ENCODE measurements around the gene C9orf72.

Gene C9orf72

GRCh38 chr9:27560457-27560856 is 12.8 kb downstream of the C9orf72 start:
- Histone ChIP-seq H3K4me3 (ENCODE audit: low read length in 2 of 2) (no peak overlapping the region), H3K9me3 (replicated peaks in 1 of 2; ENCODE audit: control insufficient read depth in 2 of 2, insufficient read depth in 1 of 2, low read depth in 1 of 2, low read length in 2 of 2) (no peaks in the 10 kb centered on the region), H2BK120ac (ENCODE audit: low read depth, low read length) (no peak overlapping the region), H3K27me3 (ENCODE audit: control insufficient read depth in 3 of 3, insufficient read depth in 3 of 3, low read depth in 1 of 3, low read length in 3 of 3) (no peaks in the 10 kb centered on the region), H2BK5ac (ENCODE audit: low read length) (no peak overlapping the region), H2AK5ac (ENCODE audit: low read depth, low read length) (no peak overlapping the region), H3K4me1 (ENCODE audit: control insufficient read depth in 2 of 2, insufficient read depth in 1 of 2, low read depth in 1 of 2, low read length in 2 of 2) (no peaks in the 10 kb centered on the region), H3K23ac (ENCODE audit: low read depth, low read length, poor library complexity) (no peak overlapping the region), H3K18ac (ENCODE audit: low read length) (no peak overlapping the region), H3K4me2 (ENCODE audit: insufficient read depth, low read length, poor library complexity, severe bottlenecking) (no peak overlapping the region), H2BK12ac (ENCODE audit: low read length) (no peak overlapping the region), H2AFZ (ENCODE audit: low read length) (no peak overlapping the region), H3K4ac (ENCODE audit: low read length) (no peak overlapping the region), H4K91ac (ENCODE audit: low read depth, low read length, poor library complexity) (no peak overlapping the region), H3K79me1 (ENCODE audit: low read depth, low read length) (no peaks in the 10 kb centered on the region), H3K9ac (ENCODE audit: low read depth, low read length, poor library complexity) (no peak overlapping the region), H4K8ac (ENCODE audit: low read depth, low read length) (no peak overlapping the region), H3K36me3 (replicated peaks in 1 of 2; ENCODE audit: control insufficient read depth in 2 of 2, insufficient read depth in 2 of 2, low read length in 2 of 2) (peaks cover 5 to 100% of the 10 kb centered on the region in 2 donors), H3K27ac (replicated peaks; ENCODE audit: low read length) (no peak overlapping the region), H2BK15ac (ENCODE audit: low read length) (no peak overlapping the region), H3K14ac (ENCODE audit: low read length) (no peak overlapping the region)
- DNase-seq (ENCODE audit: low spot score), result no peak

- H2BK12ac ChIP-seq (ENCODE audit: low read length), result no peak overlapping the region
- no peak overlapping the region for H3K18ac ChIP-seq (ENCODE audit: low read length)
- H3K4me2 ChIP-seq (ENCODE audit: insufficient read depth, low read length, poor library complexity, severe bottlenecking), result no peak overlapping the region
- H3K23ac ChIP-seq (ENCODE audit: low read depth, low read length, poor library complexity), result no peak overlapping the region
- no peak overlapping the region for H3K4me3 ChIP-seq (ENCODE audit: low read length in 2 of 2)
- H3K36me3 ChIP-seq (replicated peaks in 1 of 2; ENCODE audit: control insufficient read depth in 2 of 2, insufficient read depth in 2 of 2, low read length in 2 of 2), result peaks cover 10 to 100% of the 10 kb centered on the region in 2 donors
- no peak overlapping the region for H3K9ac ChIP-seq (ENCODE audit: low read depth, low read length, poor library complexity)
- H2BK120ac ChIP-seq (ENCODE audit: low read depth, low read length), result no peak overlapping the region
- no peak overlapping the region for H4K91ac ChIP-seq (ENCODE audit: low read depth, low read length, poor library complexity)
- H2AFZ ChIP-seq (ENCODE audit: low read length), result no peak overlapping the region
- H4K8ac ChIP-seq (ENCODE audit: low read depth, low read length), result no peak overlapping the region
- H3K9me3 ChIP-seq (replicated peaks in 1 of 2; ENCODE audit: control insufficient read depth in 2 of 2, insufficient read depth in 1 of 2, low read depth in 1 of 2, low read length in 2 of 2), result peaks cover 0 to 8% of the 10 kb centered on the region in 2 donors
- DNase-seq (ENCODE audit: low spot score), result no peak
- no peaks in the 10 kb centered on the region for H3K27me3 ChIP-seq (ENCODE audit: control insufficient read depth in 3 of 3, insufficient read depth in 3 of 3, low read depth in 1 of 3, low read length in 3 of 3)
- no peaks in the 10 kb centered on the region for H3K4me1 ChIP-seq (ENCODE audit: control insufficient read depth in 2 of 2, insufficient read depth in 1 of 2, low read depth in 1 of 2, low read length in 2 of 2)
- H2BK15ac ChIP-seq (ENCODE audit: low read length), result no peak overlapping the region
- H3K4ac ChIP-seq (ENCODE audit: low read length), result no peak overlapping the region
- H2BK5ac ChIP-seq (ENCODE audit: low read length), result no peak overlapping the region
- no peak overlapping the region for H3K27ac ChIP-seq (replicated peaks; ENCODE audit: low read length)
- no peak overlapping the region for H3K14ac ChIP-seq (ENCODE audit: low read length)
- no peaks in the 10 kb centered on the region for H3K79me1 ChIP-seq (ENCODE audit: low read depth, low read length)
- no peak overlapping the region for H2AK5ac ChIP-seq (ENCODE audit: low read depth, low read length)
Observed at GRCh38 chr9:27558307-27558706, 15.0 kb downstream of the C9orf72 start.

DNA sequence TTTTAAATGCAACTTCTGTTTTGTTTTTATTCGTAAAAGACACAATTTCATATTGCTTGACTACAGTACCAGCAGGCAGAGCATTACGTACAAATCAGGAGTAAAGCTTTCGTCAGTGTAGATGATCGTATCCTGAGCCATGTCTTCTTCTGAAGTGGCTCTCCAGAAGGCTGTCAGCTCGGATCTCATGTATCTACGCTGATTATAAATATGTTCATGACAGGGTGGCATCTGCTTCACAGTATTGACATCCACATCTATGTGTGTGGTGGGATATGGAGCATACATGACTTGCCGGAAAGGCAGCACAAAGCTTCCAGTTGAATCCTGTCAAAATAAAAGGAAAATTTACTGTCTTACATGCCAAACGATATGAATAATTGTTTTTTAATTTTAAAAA is 16.8 kb downstream of the C9orf72 start:
- Histone ChIP-seq H2AFZ (ENCODE audit: low read length) (no peak overlapping the region), H2BK120ac (ENCODE audit: low read depth, low read length) (no peak overlapping the region), H3K4me1 (ENCODE audit: control insufficient read depth in 2 of 2, insufficient read depth in 1 of 2, low read depth in 1 of 2, low read length in 2 of 2) (no peaks in the 10 kb centered on the region), H2BK5ac (ENCODE audit: low read length) (no peak overlapping the region), H2BK15ac (ENCODE audit: low read length) (no peak overlapping the region), H3K9me3 (replicated peaks in 1 of 2; ENCODE audit: control insufficient read depth in 2 of 2, insufficient read depth in 1 of 2, low read depth in 1 of 2, low read length in 2 of 2) (peaks cover 0 to 9% of the 10 kb centered on the region in 2 donors), H3K4me2 (ENCODE audit: insufficient read depth, low read length, poor library complexity, severe bottlenecking) (no peak overlapping the region), H4K91ac (ENCODE audit: low read depth, low read length, poor library complexity) (no peak overlapping the region), H2BK12ac (ENCODE audit: low read length) (no peak overlapping the region), H3K27ac (replicated peaks; ENCODE audit: low read length) (no peak overlapping the region), H3K79me1 (ENCODE audit: low read depth, low read length) (no peaks in the 10 kb centered on the region), H3K4ac (ENCODE audit: low read length) (no peak overlapping the region), H3K27me3 (ENCODE audit: control insufficient read depth in 3 of 3, insufficient read depth in 3 of 3, low read depth in 1 of 3, low read length in 3 of 3) (no peaks in the 10 kb centered on the region), H3K23ac (ENCODE audit: low read depth, low read length, poor library complexity) (no peak overlapping the region), H4K8ac (ENCODE audit: low read depth, low read length) (no peak overlapping the region), H2AK5ac (ENCODE audit: low read depth, low read length) (no peak overlapping the region), H3K4me3 (ENCODE audit: low read length in 2 of 2) (no peak overlapping the region), H3K9ac (ENCODE audit: low read depth, low read length, poor library complexity) (no peak overlapping the region), H3K18ac (ENCODE audit: low read length) (no peak overlapping the region), H3K14ac (ENCODE audit: low read length) (no peak overlapping the region), H3K36me3 (replicated peaks in 1 of 2; ENCODE audit: control insufficient read depth in 2 of 2, insufficient read depth in 2 of 2, low read length in 2 of 2) (peaks cover 11 to 100% of the 10 kb centered on the region in 2 donors)
- WGBS, 2 donors (ENCODE audit: extremely low coverage in 2 of 2, insufficient read length in 2 of 2, insufficient replicate concordance in 1 of 2), result no CpG with 5 or more reads among the region's 8 CpGs
- DNase-seq (ENCODE audit: low spot score), result no peak

DNA sequence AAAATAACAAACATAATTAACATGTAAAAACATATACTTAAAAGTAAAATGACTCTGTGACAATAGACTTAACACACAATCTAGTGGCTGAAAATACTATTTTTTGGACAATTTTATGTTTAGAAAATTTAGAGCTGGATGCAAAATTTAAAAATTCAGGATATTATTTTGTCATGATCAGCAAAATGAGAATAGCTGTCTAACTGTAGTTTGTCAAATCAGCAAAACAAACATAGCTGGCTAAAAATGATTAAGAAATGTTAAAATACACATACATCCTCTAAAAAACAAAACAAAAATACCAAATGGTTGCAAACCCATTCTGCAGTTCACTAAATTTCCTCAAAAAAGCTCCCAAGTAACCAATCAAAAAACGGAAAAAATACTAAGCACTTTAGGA is 18.6 kb downstream of the C9orf72 start:
- no peak overlapping the region for H4K91ac ChIP-seq (ENCODE audit: low read depth, low read length, poor library complexity)
- H3K4me3 ChIP-seq (ENCODE audit: low read length in 2 of 2), result no peak overlapping the region
- peaks cover 13 to 100% of the 10 kb centered on the region in 2 donors for H3K36me3 ChIP-seq (replicated peaks in 1 of 2; ENCODE audit: control insufficient read depth in 2 of 2, insufficient read depth in 2 of 2, low read length in 2 of 2)
- H2BK15ac ChIP-seq (ENCODE audit: low read length), result no peak overlapping the region
- no peaks in the 10 kb centered on the region for H3K79me1 ChIP-seq (ENCODE audit: low read depth, low read length)
- no peak for DNase-seq (ENCODE audit: low spot score)
- H3K18ac ChIP-seq (ENCODE audit: low read length), result no peak overlapping the region
- H3K4me1 ChIP-seq (ENCODE audit: control insufficient read depth in 2 of 2, insufficient read depth in 1 of 2, low read depth in 1 of 2, low read length in 2 of 2), result no peaks in the 10 kb centered on the region
- H3K27me3 ChIP-seq (ENCODE audit: control insufficient read depth in 3 of 3, insufficient read depth in 3 of 3, low read depth in 1 of 3, low read length in 3 of 3), result no peaks in the 10 kb centered on the region
- H2BK5ac ChIP-seq (ENCODE audit: low read length), result no peak overlapping the region
- H3K23ac ChIP-seq (ENCODE audit: low read depth, low read length, poor library complexity), result no peak overlapping the region
- no peak overlapping the region for H2BK120ac ChIP-seq (ENCODE audit: low read depth, low read length)
- H2BK12ac ChIP-seq (ENCODE audit: low read length), result no peak overlapping the region
- no peak overlapping the region for H3K27ac ChIP-seq (replicated peaks; ENCODE audit: low read length)
- H3K9me3 ChIP-seq (replicated peaks in 1 of 2; ENCODE audit: control insufficient read depth in 2 of 2, insufficient read depth in 1 of 2, low read depth in 1 of 2, low read length in 2 of 2), result peaks cover 0 to 9% of the 10 kb centered on the region in 2 donors
- H4K8ac ChIP-seq (ENCODE audit: low read depth, low read length), result no peak overlapping the region
- no peak overlapping the region for H2AK5ac ChIP-seq (ENCODE audit: low read depth, low read length)
- H3K14ac ChIP-seq (ENCODE audit: low read length), result no peak overlapping the region
- WGBS, 2 donors (ENCODE audit: extremely low coverage in 2 of 2, insufficient read length in 2 of 2, insufficient replicate concordance in 1 of 2), result no CpG with 5 or more reads among the region's 1 CpG
- no peak overlapping the region for H3K4ac ChIP-seq (ENCODE audit: low read length)
- H3K4me2 ChIP-seq (ENCODE audit: insufficient read depth, low read length, poor library complexity, severe bottlenecking), result no peak overlapping the region
- no peak overlapping the region for H3K9ac ChIP-seq (ENCODE audit: low read depth, low read length, poor library complexity)
- H2AFZ ChIP-seq (ENCODE audit: low read length), result no peak overlapping the region
